MCF 10A (cell line): Measurements from ENCODE around the gene ATOX1. TPM values are rescaled to one million over a fixed set of nuclear protein-coding genes. Genes with fewer than 3 reads are reported as not detected.

Source experiments
- BruUV-seq: library from RNA; stranded (reverse); fragments of 400-500 nt; replicated peaks from 2 replicates; lab custom pipeline; 2021; lab: Mats Ljungman, UMichigan
- CTCF ChIA-PET: fragments of 300-600 bp; sonication (Branson Sonifier 250); formaldehyde crosslinking; extraction: SDS; loops from one replicate; lab custom pipeline; 2021; ENCODE audit warnings: antibody characterized with exemption, inconsistent platforms; lab: Yijun Ruan, JAX
- POLR2A ChIA-PET: fragments of 300-600, 350-650 bp; sonication (Branson Sonifier 250); formaldehyde crosslinking; extraction: SDS; loops from one replicate; lab custom pipeline; 2020; ENCODE audit warnings: antibody characterized with exemption, inconsistent platforms; lab: Yijun Ruan, JAX
- DNase-seq: peaks from one replicate; pipeline ENCODE4 v3.0.0-alpha.2; 2018; ENCODE audit not compliant: unreplicated experiment
- H3K27ac Mint-ChIP-seq: one replicate; pipeline ENCODE4 v1.8.0; 2022; ENCODE audit warnings: mild to moderate bottlenecking, low read depth, mixed read lengths; ENCODE audit not compliant: unreplicated experiment
- H3K27me3 Mint-ChIP-seq: one replicate; pipeline ENCODE4 v1.8.0; 2022; ENCODE audit warnings: mixed read lengths; ENCODE audit not compliant: insufficient read depth, unreplicated experiment
- H3K36me3 Mint-ChIP-seq: one replicate; pipeline ENCODE4 v1.8.0; 2022; ENCODE audit warnings: mild to moderate bottlenecking, moderate library complexity, mixed read lengths; ENCODE audit not compliant: insufficient read depth, unreplicated experiment
- H3K4me1 Mint-ChIP-seq: one replicate; pipeline ENCODE4 v1.8.0; 2022; ENCODE audit warnings: mixed read lengths; ENCODE audit not compliant: insufficient read depth, unreplicated experiment
- H3K4me3 Mint-ChIP-seq: one replicate; pipeline ENCODE4 v1.8.0; 2022; ENCODE audit warnings: mild to moderate bottlenecking, moderate library complexity, mixed read lengths; ENCODE audit not compliant: unreplicated experiment
- H3K9me3 Mint-ChIP-seq: one replicate; pipeline ENCODE4 v1.8.0; 2022; ENCODE audit warnings: mixed read lengths; ENCODE audit not compliant: unreplicated experiment
- CTCF ChIP-seq: fragments of 200-600 bp; IDR thresholded peaks from one replicate; pipeline ENCODE4 v1.8.0; 2022; ENCODE audit warnings: antibody characterized with exemption, mild to moderate bottlenecking; ENCODE audit not compliant: unreplicated experiment
- intact Hi-C: fragments of 100-400 bp; cut with micrococcal nuclease; formaldehyde crosslinking; loops from 2 replicates; pipeline ENCODE4 v1.14.1; 2022
- total RNA-seq: library from RNA; stranded (reverse); gene quantifications from 2 replicates; pipeline ENCODE4 v1.2.3, GENCODE V29; 2022

Gene ATOX1
- total RNA-seq, 1 experiment from 2014 or later: 155 TPM

- Mint-ChIP-seq H3K9me3 (peaks cover 6% of the 10 kb centered on the region), H3K36me3 (no peaks in the 10 kb centered on the region), H3K4me1 (no peaks in the 10 kb centered on the region), H3K27ac (no peak overlapping the region), H3K4me3 (no peak overlapping the region), H3K27me3 (no peaks in the 10 kb centered on the region)
- intact Hi-C loops: no loop called here
- ChIA-PET POLR2A (interaction anchor here (0.8 kb wide), 1 partner anchor 62 kb away, joined by 3 read pairs; the partner anchor contains the start of gene G3BP1), CTCF (interaction anchor here (0.6 to 11.4 kb wide), 4 partner anchors 10 to 50 kb away, joined by 3 to 68 read pairs (median 23); no protein-coding TSS in a partner anchor)
- no peak for TF ChIP-seq CTCF
- BruUV-seq: no TSS peak
- no peak for DNase-seq
Observed at GRCh38 chr5:151709109-151709735, 49.2 kb downstream of the ATOX1 start.

- Mint-ChIP-seq H3K27ac (no peak overlapping the region), H3K27me3 (no peaks in the 10 kb centered on the region), H3K9me3 (peaks cover 6% of the 10 kb centered on the region), H3K36me3 (no peaks in the 10 kb centered on the region), H3K4me1 (no peaks in the 10 kb centered on the region), H3K4me3 (no peak overlapping the region)
- DNase-seq: peak; percentile 47
- BruUV-seq: no TSS peak
- intact Hi-C loops: no loop called here
- ChIA-PET CTCF (interaction anchor here (0.6 to 11.4 kb wide), 7 partner anchors 9 to 260 kb away, joined by 3 to 68 read pairs (median 3); no protein-coding TSS in a partner anchor), POLR2A (interaction anchor here (1.5 kb wide), 1 partner anchor 46 kb away, joined by 3 read pairs; no protein-coding TSS in a partner anchor)
- no peak for TF ChIP-seq CTCF
Observed at GRCh38 chr5:151708126-151708525, 50.3 kb downstream of the ATOX1 start.

- intact Hi-C loops: no loop called here
- Mint-ChIP-seq H3K27ac (no peak overlapping the region), H3K4me3 (no peak overlapping the region), H3K27me3 (no peaks in the 10 kb centered on the region), H3K4me1 (no peaks in the 10 kb centered on the region), H3K9me3 (peaks cover 6% of the 10 kb centered on the region), H3K36me3 (no peaks in the 10 kb centered on the region)
- BruUV-seq: no TSS peak
- no peak for TF ChIP-seq CTCF
- CTCF ChIA-PET: interaction anchor here (0.5 to 11.4 kb wide), 7 partner anchors 12 to 896 kb away, joined by 3 to 68 read pairs (median 5); no protein-coding TSS in a partner anchor
- DNase-seq: no peak
- POLR2A ChIA-PET: interaction anchor here (0.7 to 1.5 kb wide), 2 partner anchors 46 to 260 kb away, joined by 3 read pairs; partner anchors contain the start of gene SLC36A1
Observed at GRCh38 chr5:151707567-151707966, 50.9 kb downstream of the ATOX1 start.

- H3K4me3 Mint-ChIP-seq: no peak overlapping the region
- no peak for DNase-seq
- TF ChIP-seq CTCF: no peak
- H3K36me3 Mint-ChIP-seq: no peaks in the 10 kb centered on the region
- intact Hi-C loops: no loop called here
- CTCF ChIA-PET: interaction anchor here (0.5 to 11.4 kb wide), 7 partner anchors 9 to 896 kb away, joined by 3 to 68 read pairs (median 5); no protein-coding TSS in a partner anchor
- no peaks in the 10 kb centered on the region for H3K4me1 Mint-ChIP-seq
- H3K27ac Mint-ChIP-seq: no peak overlapping the region
- no TSS peak for BruUV-seq
- H3K9me3 Mint-ChIP-seq: peaks cover 6% of the 10 kb centered on the region
- POLR2A ChIA-PET: interaction anchor here (1.5 kb wide), 1 partner anchor 45 kb away, joined by 3 read pairs; no protein-coding TSS in a partner anchor
- no peaks in the 10 kb centered on the region for H3K27me3 Mint-ChIP-seq
Observed at GRCh38 chr5:151706906-151707305, 51.5 kb downstream of the ATOX1 start.
